SK-N-SH (cell line): ENCODE measurements around the gene VASH2. TPM values are rescaled to one million over a fixed set of nuclear protein-coding genes. Genes with fewer than 3 reads are reported as not detected.

Experiments
- polyA plus RNA-seq, 3 experiments: library from polyadenylated mRNA; depleted of rRNA; stranded (reverse); fragments of >200 nt; gene quantifications; 2 replicates each; pipeline ENCODE4 v1.2.3, GENCODE V29; 2012

Gene VASH2
- polyA plus RNA-seq, 1 of the 3 experiments (the other 2 are of a cell fraction), result 0.41 TPM

Other genes starting within 250 kb of the VASH2 start
- 17.8 and 22.5 TPM in 2 replicates for gene NSL1, start 158.8 kb upstream of the VASH2 start, polyA plus RNA-seq (2012; rRNA removed)
- gene TATDN3, start 158.6 kb upstream of the VASH2 start, polyA plus RNA-seq (2012; rRNA removed), result 5.2 and 6.6 TPM in 2 replicates
- gene SPATA45, start 102.9 kb upstream of the VASH2 start, polyA plus RNA-seq (2012; rRNA removed), result 0.24 TPM in 1 of 2 replicates, not detected in the other
- 1.7 and 2.5 TPM in 2 replicates for gene FLVCR1, start 92.3 kb upstream of the VASH2 start, polyA plus RNA-seq (2012; rRNA removed)
- 14.0 and 17.8 TPM in 2 replicates for gene ANGEL2, start 65.3 kb downstream of the VASH2 start, polyA plus RNA-seq (2012; rRNA removed)
- gene RPS6KC1, start 100.7 kb downstream of the VASH2 start, polyA plus RNA-seq (2012; rRNA removed), result 7.8 and 11.4 TPM in 2 replicates